HCT116 (cell line): ENCODE data around the gene TLK1. TPM values are rescaled to one million over a fixed set of nuclear protein-coding genes. Genes with fewer than 3 reads are reported as not detected.

Experiments
- ATAC-seq: fragments of 200-7000 bp; cut with Tn5 transposase; 2 replicates; pipeline ENCODE4 v1.9.1; 2020; ENCODE audit warnings: mild to moderate bottlenecking, moderate library complexity
- BruUV-seq: library from RNA; stranded (reverse); fragments of 400-500 nt; replicated peaks from 2 replicates; lab custom pipeline; 2021; lab: Mats Ljungman, UMichigan
- CTCF ChIA-PET: fragments of 300-600 bp; sonication (Branson Sonifier 250); formaldehyde crosslinking; loops from one replicate; lab custom pipeline; 2021; ENCODE audit warnings: antibody characterized with exemption; lab: Charles Lee
- POLR2A ChIA-PET: fragments of 300-600, 350-600 bp; sonication (Branson Sonifier 250); formaldehyde crosslinking; loops from one replicate; lab custom pipeline; 2021; ENCODE audit warnings: antibody characterized with exemption; lab: Charles Lee
- RAD21 ChIA-PET, 2 experiments: fragments of 300-600 bp; sonication (Branson Sonifier 250); formaldehyde crosslinking; loops; one replicate each; lab custom pipeline; 2023; ENCODE audit warnings: low total read pairs in 2 of 2; ENCODE audit not compliant: uncharacterized antibody in 2 of 2, unreplicated experiment in 2 of 2, low non-redundant PET in 1 of 2; lab: Charles Lee
- DNase-seq: peaks from one replicate; pipeline ENCODE4 v3.0.0-alpha.2; 2010; ENCODE audit warnings: low read depth, low spot score
- H2AFZ ChIP-seq: fragments of 200-600 bp; shearing (Covaris generic), sonication (generic); 2 replicates; pipeline ENCODE4 v1.6.1; 2017; ENCODE audit warnings: low read depth, mixed run types, mixed read lengths, antibody characterized with exemption, low read length; ENCODE audit not compliant: poor library complexity, severe bottlenecking
- H3K27ac ChIP-seq: 2 replicates; pipeline ENCODE4 v1.5.1; 2012; ENCODE audit warnings: low read depth, low read length
- H3K27me3 ChIP-seq: fragments of 200-600 bp; sonication (generic); 2 replicates; pipeline ENCODE4 v1.6.1; 2016; ENCODE audit warnings: mixed run types, low read length, mixed read lengths; ENCODE audit not compliant: insufficient read depth
- H3K36me3 ChIP-seq, 2 experiments: fragments of 200-500 bp in 1 of 2; fragments of 200-600 bp in 1 of 2; sonication (Bioruptor generic) in 1 of 2; sonication (generic) in 1 of 2; 2 replicates each; pipeline versions ENCODE4 v1.5.1 to v1.6.1; 2014 to 2016; ENCODE audit warnings: low read length in 2 of 2, inconsistent platforms in 1 of 2, mixed read lengths in 1 of 2, mixed run types in 1 of 2; ENCODE audit not compliant: insufficient read depth in 2 of 2, control insufficient read depth in 1 of 2
- H3K4me1 ChIP-seq, 2 experiments: fragments of 200-600 bp in 1 of 2; sonication (generic) in 1 of 2; 2 replicates each; pipeline versions ENCODE4 v1.5.1 to v1.6.1; 2012 to 2017; ENCODE audit warnings: low read length in 2 of 2, inconsistent platforms in 1 of 2, mild to moderate bottlenecking in 1 of 2, mixed read lengths in 1 of 2, mixed run types in 1 of 2, moderate library complexity in 1 of 2; ENCODE audit not compliant: insufficient read depth in 2 of 2, control insufficient read depth in 1 of 2
- H3K4me2 ChIP-seq: fragments of 200-600 bp; sonication (generic); 2 replicates; pipeline ENCODE4 v1.6.1; 2017; ENCODE audit warnings: mixed run types, low read length, mixed read lengths
- H3K4me3 ChIP-seq, 2 experiments: fragments of 200-600 bp in 1 of 2; sonication (generic) in 1 of 2; replicated peaks in 1 of 2; 2 replicates each; pipeline ENCODE4 v1.5.1; 2011 to 2016; ENCODE audit warnings: low read length in 2 of 2, control low read depth in 1 of 2, low read depth in 1 of 2, mild to moderate bottlenecking in 1 of 2, mixed read lengths in 1 of 2, mixed run types in 1 of 2
- H3K79me2 ChIP-seq: fragments of 200-600 bp; sonication (generic); 2 replicates; pipeline ENCODE4 v1.6.1; 2017; ENCODE audit warnings: mild to moderate bottlenecking, mixed run types, low read length, moderate library complexity, mixed read lengths; ENCODE audit not compliant: insufficient read depth
- H3K9ac ChIP-seq: fragments of 200-600 bp; sonication (generic); 2 replicates; pipeline ENCODE4 v1.6.1; 2016; ENCODE audit warnings: low read length, mixed read lengths
- H3K9me2 ChIP-seq: fragments of 200-600 bp; sonication (generic), shearing (Covaris generic); 2 replicates; pipeline ENCODE4 v1.6.1; 2017; ENCODE audit warnings: mixed run types, mild to moderate bottlenecking, moderate library complexity; ENCODE audit not compliant: insufficient read depth
- H3K9me3 ChIP-seq, 2 experiments: fragments of 200-500 bp in 1 of 2; fragments of 200-600 bp in 1 of 2; sonication (Bioruptor generic) in 1 of 2; sonication (generic) in 1 of 2; 2 replicates each; pipeline ENCODE4 v1.6.1; 2014 to 2017; ENCODE audit warnings: low read length in 2 of 2, mixed read lengths in 2 of 2, inconsistent platforms in 1 of 2, low read depth in 1 of 2, mild to moderate bottlenecking in 1 of 2, mixed run types in 1 of 2, moderate library complexity in 1 of 2; ENCODE audit not compliant: control insufficient read depth in 1 of 2, insufficient read depth in 1 of 2
- H4K20me1 ChIP-seq: fragments of 200-600 bp; sonication (generic), shearing (Covaris generic); 2 replicates; pipeline ENCODE4 v1.6.1; 2017; ENCODE audit warnings: mixed run types, mild to moderate bottlenecking, moderate library complexity; ENCODE audit not compliant: insufficient read depth
- CBX3 ChIP-seq: IDR thresholded peaks from 2 replicates; pipeline ENCODE4 v1.6.1; 2012; ENCODE audit warnings: low read depth
- EGR1 ChIP-seq: IDR thresholded peaks from 2 replicates; pipeline ENCODE4 v1.6.1; 2012; ENCODE audit warnings: low read depth
- ELF1 ChIP-seq: IDR thresholded peaks from 2 replicates; pipeline ENCODE4 v1.6.1; 2012; ENCODE audit warnings: low read depth, borderline replicate concordance
- EZH2 ChIP-seq: fragments of 200-600 bp; sonication (generic); IDR thresholded peaks from 2 replicates; pipeline ENCODE4 v1.6.1; 2017; ENCODE audit warnings: antibody characterized with exemption, mixed run types
- EZH2phosphoT487 ChIP-seq: fragments of 200-600 bp; IDR thresholded peaks from 2 replicates; pipeline ENCODE4 v1.6.1; 2018; ENCODE audit warnings: antibody characterized with exemption, borderline replicate concordance
- FOSL1 ChIP-seq: IDR thresholded peaks from 2 replicates; pipeline ENCODE4 v1.6.1; 2012; ENCODE audit warnings: low read depth
- POLR2AphosphoS5 ChIP-seq: IDR thresholded peaks from 2 replicates; pipeline ENCODE4 v1.6.1; 2011; ENCODE audit warnings: mild to moderate bottlenecking, low read depth, low read length, moderate library complexity
- RAD21 ChIP-seq: IDR thresholded peaks from 2 replicates; pipeline ENCODE4 v1.6.1; 2012; ENCODE audit warnings: low read depth, mild to moderate bottlenecking
- SIN3A ChIP-seq: IDR thresholded peaks from 2 replicates; pipeline ENCODE4 v1.6.1; 2012; ENCODE audit warnings: low read depth
- YY1 ChIP-seq: IDR thresholded peaks from 2 replicates; pipeline ENCODE4 v1.6.1; 2011; ENCODE audit warnings: low read length, low read depth, moderate library complexity, mild to moderate bottlenecking; ENCODE audit not compliant: insufficient replicate concordance; ENCODE audit errors: extremely low read depth
- ZNF274 ChIP-seq: fragments of 200-500 bp; sonication (Bioruptor generic); IDR thresholded peaks from 2 replicates; pipeline ENCODE4 v1.6.1; 2014; ENCODE audit warnings: mild to moderate bottlenecking, low read depth, low read length, inconsistent platforms
- intact Hi-C: fragments of 100-400 bp; cut with micrococcal nuclease; formaldehyde crosslinking; loops from 2 replicates; pipeline ENCODE4 v1.10.0; 2022
- total RNA-seq: library from RNA; stranded (reverse); gene quantifications from one replicate; pipeline ENCODE4 v1.2.1, GENCODE V29; 2021; ENCODE audit not compliant: unreplicated experiment
- TF ChIP-seq, protein P1 (sequence below): IDR thresholded peaks from 2 replicates; pipeline ENCODE4 v1.6.1; 2012; ENCODE audit warnings: low read depth
- TF ChIP-seq, protein P2 (sequence below): IDR thresholded peaks from 2 replicates; pipeline ENCODE4 v1.6.1; 2011; ENCODE audit warnings: mild to moderate bottlenecking, low read length, moderate library complexity; ENCODE audit not compliant: insufficient replicate concordance; ENCODE audit errors: extremely low read depth
- TF ChIP-seq, protein P3 (sequence below), 3 experiments: fragments of 200-600 bp in 1 of 3; sonication (generic) in 1 of 3; IDR thresholded peaks in 2 of 3; conservative IDR thresholded peaks in 1 of 3; 2 replicates each; pipeline ENCODE4 v1.5.1; 2012 to 2017; ENCODE audit warnings: low read depth in 2 of 3, low read length in 2 of 3, antibody characterized with exemption in 1 of 3, borderline replicate concordance in 1 of 3, control low read depth in 1 of 3, mild to moderate bottlenecking in 1 of 3, mixed read lengths in 1 of 3, mixed run types in 1 of 3, moderate library complexity in 1 of 3; ENCODE audit not compliant: insufficient read depth in 1 of 3
- TF ChIP-seq, protein P4 (sequence below): IDR thresholded peaks from 2 replicates; pipeline ENCODE4 v1.6.1; 2012
- TF ChIP-seq, protein P5 (sequence below): IDR thresholded peaks from 2 replicates; pipeline ENCODE4 v1.6.1; 2012

TLK1 gene
- total RNA-seq, 1 experiment from 2014 or later = 57.7 TPM

DNA sequence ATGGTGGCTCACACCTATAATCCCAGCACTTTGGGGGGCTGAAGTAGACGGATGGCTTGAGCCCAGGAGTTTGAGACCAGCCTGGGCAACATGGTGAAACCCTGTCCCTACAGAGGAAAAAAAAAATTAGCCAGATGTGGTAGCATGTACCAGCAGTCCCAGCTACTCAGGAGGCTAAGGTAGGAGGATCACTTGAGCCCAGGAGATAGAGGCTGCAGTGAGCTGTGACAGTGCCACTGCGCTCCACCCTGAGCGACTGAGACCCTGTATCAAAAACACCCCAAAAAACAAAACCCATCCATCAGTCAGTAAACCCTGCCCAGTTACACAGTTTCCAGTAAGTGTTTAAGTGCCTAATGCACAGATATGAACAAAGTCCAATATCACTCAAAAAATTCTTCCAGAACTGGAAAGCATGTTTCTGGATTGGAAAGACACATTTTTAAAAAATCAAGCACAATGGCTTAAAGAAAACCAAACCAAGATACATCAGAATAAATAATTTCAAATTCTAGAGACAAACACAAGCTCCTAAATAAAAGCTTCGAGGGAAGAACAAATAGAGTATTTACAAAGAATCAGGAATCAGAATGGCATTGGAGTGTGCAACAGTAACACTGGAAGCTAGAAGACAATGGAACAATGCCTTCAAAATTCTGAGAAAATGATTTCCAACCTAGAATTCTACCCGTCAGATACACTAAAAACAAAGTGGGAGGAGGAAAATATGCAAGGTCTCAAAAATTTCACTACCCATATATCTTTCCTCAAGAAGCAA lies 72.4 kb downstream of the TLK1 start:
- Histone ChIP-seq H3K27ac (no peak overlapping the region), H4K20me1 (peaks cover 24% of the 10 kb centered on the region; the same call in 1 of the 2 replicates)
- RAD21 ChIA-PET = no interaction called here

More for the DNA sequence above, 72.4 kb downstream of the TLK1 start:
- intact Hi-C loops = no loop called here
- no peaks in the 10 kb centered on the region for H3K4me1 ChIP-seq
- H3K9me2 ChIP-seq = no peaks in the 10 kb centered on the region
- BruUV-seq = no TSS peak
- H3K4me3 ChIP-seq = no peak overlapping the region
- ATAC-seq = no peak
- no peak overlapping the region for H3K9ac ChIP-seq
- H2AFZ ChIP-seq = no peak overlapping the region
- CTCF ChIA-PET = interaction anchor here (1.0 to 2.1 kb wide), 3 partner anchors 10 to 116 kb away, joined by 3 to 9 read pairs (median 9); no protein-coding TSS in a partner anchor
- H3K27me3 ChIP-seq = no peaks in the 10 kb centered on the region
- H3K9me3 ChIP-seq = no peaks in the 10 kb centered on the region
- TF ChIP-seq ZNF274 = no peak
- TF ChIP-seq RAD21 = no peak
- TF ChIP-seq, protein P1, sequence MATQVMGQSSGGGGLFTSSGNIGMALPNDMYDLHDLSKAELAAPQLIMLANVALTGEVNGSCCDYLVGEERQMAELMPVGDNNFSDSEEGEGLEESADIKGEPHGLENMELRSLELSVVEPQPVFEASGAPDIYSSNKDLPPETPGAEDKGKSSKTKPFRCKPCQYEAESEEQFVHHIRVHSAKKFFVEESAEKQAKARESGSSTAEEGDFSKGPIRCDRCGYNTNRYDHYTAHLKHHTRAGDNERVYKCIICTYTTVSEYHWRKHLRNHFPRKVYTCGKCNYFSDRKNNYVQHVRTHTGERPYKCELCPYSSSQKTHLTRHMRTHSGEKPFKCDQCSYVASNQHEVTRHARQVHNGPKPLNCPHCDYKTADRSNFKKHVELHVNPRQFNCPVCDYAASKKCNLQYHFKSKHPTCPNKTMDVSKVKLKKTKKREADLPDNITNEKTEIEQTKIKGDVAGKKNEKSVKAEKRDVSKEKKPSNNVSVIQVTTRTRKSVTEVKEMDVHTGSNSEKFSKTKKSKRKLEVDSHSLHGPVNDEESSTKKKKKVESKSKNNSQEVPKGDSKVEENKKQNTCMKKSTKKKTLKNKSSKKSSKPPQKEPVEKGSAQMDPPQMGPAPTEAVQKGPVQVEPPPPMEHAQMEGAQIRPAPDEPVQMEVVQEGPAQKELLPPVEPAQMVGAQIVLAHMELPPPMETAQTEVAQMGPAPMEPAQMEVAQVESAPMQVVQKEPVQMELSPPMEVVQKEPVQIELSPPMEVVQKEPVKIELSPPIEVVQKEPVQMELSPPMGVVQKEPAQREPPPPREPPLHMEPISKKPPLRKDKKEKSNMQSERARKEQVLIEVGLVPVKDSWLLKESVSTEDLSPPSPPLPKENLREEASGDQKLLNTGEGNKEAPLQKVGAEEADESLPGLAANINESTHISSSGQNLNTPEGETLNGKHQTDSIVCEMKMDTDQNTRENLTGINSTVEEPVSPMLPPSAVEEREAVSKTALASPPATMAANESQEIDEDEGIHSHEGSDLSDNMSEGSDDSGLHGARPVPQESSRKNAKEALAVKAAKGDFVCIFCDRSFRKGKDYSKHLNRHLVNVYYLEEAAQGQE = no peak
- no peak for TF ChIP-seq SIN3A
- no peak for TF ChIP-seq EGR1
- TF ChIP-seq, protein P2, sequence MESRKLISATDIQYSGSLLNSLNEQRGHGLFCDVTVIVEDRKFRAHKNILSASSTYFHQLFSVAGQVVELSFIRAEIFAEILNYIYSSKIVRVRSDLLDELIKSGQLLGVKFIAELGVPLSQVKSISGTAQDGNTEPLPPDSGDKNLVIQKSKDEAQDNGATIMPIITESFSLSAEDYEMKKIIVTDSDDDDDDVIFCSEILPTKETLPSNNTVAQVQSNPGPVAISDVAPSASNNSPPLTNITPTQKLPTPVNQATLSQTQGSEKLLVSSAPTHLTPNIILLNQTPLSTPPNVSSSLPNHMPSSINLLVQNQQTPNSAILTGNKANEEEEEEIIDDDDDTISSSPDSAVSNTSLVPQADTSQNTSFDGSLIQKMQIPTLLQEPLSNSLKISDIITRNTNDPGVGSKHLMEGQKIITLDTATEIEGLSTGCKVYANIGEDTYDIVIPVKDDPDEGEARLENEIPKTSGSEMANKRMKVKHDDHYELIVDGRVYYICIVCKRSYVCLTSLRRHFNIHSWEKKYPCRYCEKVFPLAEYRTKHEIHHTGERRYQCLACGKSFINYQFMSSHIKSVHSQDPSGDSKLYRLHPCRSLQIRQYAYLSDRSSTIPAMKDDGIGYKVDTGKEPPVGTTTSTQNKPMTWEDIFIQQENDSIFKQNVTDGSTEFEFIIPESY = no peak
- TF ChIP-seq EZH2 = no peak
- no peak for TF ChIP-seq YY1
- TF ChIP-seq, protein P3, sequence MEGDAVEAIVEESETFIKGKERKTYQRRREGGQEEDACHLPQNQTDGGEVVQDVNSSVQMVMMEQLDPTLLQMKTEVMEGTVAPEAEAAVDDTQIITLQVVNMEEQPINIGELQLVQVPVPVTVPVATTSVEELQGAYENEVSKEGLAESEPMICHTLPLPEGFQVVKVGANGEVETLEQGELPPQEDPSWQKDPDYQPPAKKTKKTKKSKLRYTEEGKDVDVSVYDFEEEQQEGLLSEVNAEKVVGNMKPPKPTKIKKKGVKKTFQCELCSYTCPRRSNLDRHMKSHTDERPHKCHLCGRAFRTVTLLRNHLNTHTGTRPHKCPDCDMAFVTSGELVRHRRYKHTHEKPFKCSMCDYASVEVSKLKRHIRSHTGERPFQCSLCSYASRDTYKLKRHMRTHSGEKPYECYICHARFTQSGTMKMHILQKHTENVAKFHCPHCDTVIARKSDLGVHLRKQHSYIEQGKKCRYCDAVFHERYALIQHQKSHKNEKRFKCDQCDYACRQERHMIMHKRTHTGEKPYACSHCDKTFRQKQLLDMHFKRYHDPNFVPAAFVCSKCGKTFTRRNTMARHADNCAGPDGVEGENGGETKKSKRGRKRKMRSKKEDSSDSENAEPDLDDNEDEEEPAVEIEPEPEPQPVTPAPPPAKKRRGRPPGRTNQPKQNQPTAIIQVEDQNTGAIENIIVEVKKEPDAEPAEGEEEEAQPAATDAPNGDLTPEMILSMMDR (IDR thresholded peaks at IDR 0.05 in 2 of 3, conservative IDR thresholded peaks at IDR 0.05 in 1 of 3; ENCODE audit: borderline replicate concordance in 1 of 3, insufficient read depth in 1 of 3, low read depth in 2 of 3, low read length in 2 of 3) = no peak
- no peak for TF ChIP-seq CBX3
- TF ChIP-seq, protein P4, sequence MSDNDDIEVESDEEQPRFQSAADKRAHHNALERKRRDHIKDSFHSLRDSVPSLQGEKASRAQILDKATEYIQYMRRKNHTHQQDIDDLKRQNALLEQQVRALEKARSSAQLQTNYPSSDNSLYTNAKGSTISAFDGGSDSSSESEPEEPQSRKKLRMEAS = no peak
- TF ChIP-seq POLR2AphosphoS5 = no peak
- no peak for TF ChIP-seq FOSL1
- TF ChIP-seq, protein P5, sequence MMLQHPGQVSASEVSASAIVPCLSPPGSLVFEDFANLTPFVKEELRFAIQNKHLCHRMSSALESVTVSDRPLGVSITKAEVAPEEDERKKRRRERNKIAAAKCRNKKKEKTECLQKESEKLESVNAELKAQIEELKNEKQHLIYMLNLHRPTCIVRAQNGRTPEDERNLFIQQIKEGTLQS = no peak
- TF ChIP-seq ELF1 = no peak
- TF ChIP-seq EZH2phosphoT487 = no peak
- no peak overlapping the region for H3K4me2 ChIP-seq
- H3K79me2 ChIP-seq = peaks cover 76% of the 10 kb centered on the region
- POLR2A ChIA-PET = no interaction called here
- H3K36me3 ChIP-seq = no peaks in the 10 kb centered on the region
- DNase-seq = no peak
